CD4-positive, alpha-beta T cell treated with Interleukin-1 beta for 1 hour (primary cell): Measurements from ENCODE around the gene PATJ.
"Not testable (repeated sequence)": the region's sequence is repeated elsewhere in the genome, so short reads cannot be mapped to it uniquely, and the experiment has no call there.

Experiments used
- DNase-seq, 2 donors: peaks; one replicate each; pipeline ENCODE4 v3.0.0-alpha.2; 2020 to 2022

Gene PATJ

GRCh38 chr1:61892977-61893376, 150.7 kb downstream of the PATJ start:
- DNase-seq, result no peak

- DNase-seq, result not testable (repeated sequence)
Measured at GRCh38 chr1:61894296-61894695, 152.0 kb downstream of the PATJ start.

GRCh38 chr1:61895175-61895574, 152.9 kb downstream of the PATJ start:
- DNase-seq, result no peak

- no peak for DNase-seq
Measured at GRCh38 chr1:61898658-61899057, 156.4 kb downstream of the PATJ start.

GRCh38 chr1:61904354-61904753, 162.1 kb downstream of the PATJ start:
- DNase-seq, result no peak

- DNase-seq, result no peak
Measured at GRCh38 chr1:61907102-61907501, 164.8 kb downstream of the PATJ start.

- DNase-seq, result no peak
Measured at GRCh38 chr1:61910035-61910434, 167.8 kb downstream of the PATJ start.

GRCh38 chr1:61914823-61915482, 172.7 kb downstream of the PATJ start:
- DNase-seq, result no peak

GRCh38 chr1:61921435-61921834, 179.2 kb downstream of the PATJ start:
- no peak for DNase-seq

- no peak for DNase-seq
Measured at GRCh38 chr1:61922950-61923480, 180.7 kb downstream of the PATJ start.

- DNase-seq, result no peak
Measured at GRCh38 chr1:61925591-61926298, 183.5 kb downstream of the PATJ start.

GRCh38 chr1:61926597-61926996, 184.3 kb downstream of the PATJ start:
- no peak for DNase-seq

- no peak for DNase-seq
Measured at GRCh38 chr1:61930116-61930645, 187.9 kb downstream of the PATJ start.

- no peak for DNase-seq
Measured at GRCh38 chr1:61931587-61932279, 189.5 kb downstream of the PATJ start.

GRCh38 chr1:61935516-61935915, 193.2 kb downstream of the PATJ start:
- DNase-seq, result no peak

- no peak for DNase-seq
Measured at GRCh38 chr1:61936839-61937238, 194.6 kb downstream of the PATJ start.

- DNase-seq, result no peak
Measured at GRCh38 chr1:61941794-61942193, 199.5 kb downstream of the PATJ start.

GRCh38 chr1:61942856-61943255, 200.6 kb downstream of the PATJ start:
- no peak for DNase-seq

- not testable (repeated sequence) for DNase-seq
Measured at GRCh38 chr1:61948685-61949084, 206.4 kb downstream of the PATJ start.

- DNase-seq, result no peak
Measured at GRCh38 chr1:61950418-61950817, 208.1 kb downstream of the PATJ start.

- no peak for DNase-seq
Measured at GRCh38 chr1:61951731-61952580, 209.7 kb downstream of the PATJ start.

GRCh38 chr1:61952675-61953074, 210.4 kb downstream of the PATJ start:
- DNase-seq, result no peak
